ENCODE data around the gene SGK2. TPM values are rescaled to one million over a fixed set of nuclear protein-coding genes. Genes with fewer than 3 reads are reported as not detected.
A peak's percentile ranks its signal among the peaks of the same experiment; 100 is the strongest.
"Not testable (repeated sequence)": the region's sequence is repeated elsewhere in the genome, so short reads cannot be mapped to it uniquely, and the experiment has no call there.

SGK2 gene
- total RNA-seq, 2 donors from 2014 or later = 0.57 to 1.7 TPM

DNA sequence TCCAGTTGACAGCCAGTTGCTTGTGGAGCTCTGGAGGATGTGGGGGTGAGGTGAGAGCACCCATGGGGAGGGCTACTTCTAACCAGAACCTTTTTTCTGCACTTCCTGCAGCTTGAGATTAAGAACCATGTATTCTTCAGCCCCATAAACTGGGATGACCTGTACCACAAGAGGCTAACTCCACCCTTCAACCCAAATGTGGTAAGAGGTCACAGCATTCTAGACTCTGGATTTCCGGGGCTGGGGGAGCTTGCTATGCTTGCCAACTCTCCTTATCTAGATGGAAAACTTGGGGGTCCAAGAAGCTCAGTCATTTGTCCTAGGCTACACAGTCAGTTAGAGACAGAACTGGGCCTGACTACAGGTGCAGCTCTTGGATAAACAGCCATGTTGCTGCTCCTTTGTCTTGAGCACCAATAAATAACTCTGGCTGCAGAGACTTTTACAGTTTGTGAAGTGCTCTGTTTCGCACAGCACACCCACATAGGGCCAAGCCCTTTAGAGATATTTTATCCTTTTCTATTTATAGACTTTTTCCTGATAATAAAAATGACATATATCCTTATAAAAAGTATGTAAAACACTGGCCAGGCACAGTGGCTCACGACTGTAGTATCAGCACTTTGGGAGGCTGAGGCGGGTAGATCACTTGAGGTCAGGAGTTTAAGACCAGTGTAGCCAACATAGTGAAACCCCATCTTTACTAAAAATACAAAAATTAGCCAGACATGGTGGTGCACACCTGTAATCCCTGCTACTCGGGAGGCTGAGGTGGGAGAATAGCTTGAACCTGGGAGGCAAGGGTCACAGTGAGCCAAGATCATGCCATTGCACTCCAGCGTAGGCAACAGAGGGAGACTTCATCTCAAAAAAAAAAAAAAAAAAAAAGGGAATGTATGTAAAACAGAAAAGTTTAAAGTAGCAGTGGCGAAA lies 21.3 kb downstream of the SGK2 start:
- H3K27ac Mint-ChIP-seq = no peak overlapping the region
- no peaks in the 10 kb centered on the region for H3K36me3 Mint-ChIP-seq
- no peaks in the 10 kb centered on the region for H3K27me3 Mint-ChIP-seq
- H3K4me3 Mint-ChIP-seq = no peak overlapping the region
- no peak for ATAC-seq
- no peaks in the 10 kb centered on the region for H3K9me3 Mint-ChIP-seq
- no peak for DNase-seq (ENCODE audit: low spot score)
- peaks cover 5 to 10% of the 10 kb centered on the region in 2 donors for H3K4me1 Mint-ChIP-seq (ENCODE audit: low read depth in 2 of 2)

DNA sequence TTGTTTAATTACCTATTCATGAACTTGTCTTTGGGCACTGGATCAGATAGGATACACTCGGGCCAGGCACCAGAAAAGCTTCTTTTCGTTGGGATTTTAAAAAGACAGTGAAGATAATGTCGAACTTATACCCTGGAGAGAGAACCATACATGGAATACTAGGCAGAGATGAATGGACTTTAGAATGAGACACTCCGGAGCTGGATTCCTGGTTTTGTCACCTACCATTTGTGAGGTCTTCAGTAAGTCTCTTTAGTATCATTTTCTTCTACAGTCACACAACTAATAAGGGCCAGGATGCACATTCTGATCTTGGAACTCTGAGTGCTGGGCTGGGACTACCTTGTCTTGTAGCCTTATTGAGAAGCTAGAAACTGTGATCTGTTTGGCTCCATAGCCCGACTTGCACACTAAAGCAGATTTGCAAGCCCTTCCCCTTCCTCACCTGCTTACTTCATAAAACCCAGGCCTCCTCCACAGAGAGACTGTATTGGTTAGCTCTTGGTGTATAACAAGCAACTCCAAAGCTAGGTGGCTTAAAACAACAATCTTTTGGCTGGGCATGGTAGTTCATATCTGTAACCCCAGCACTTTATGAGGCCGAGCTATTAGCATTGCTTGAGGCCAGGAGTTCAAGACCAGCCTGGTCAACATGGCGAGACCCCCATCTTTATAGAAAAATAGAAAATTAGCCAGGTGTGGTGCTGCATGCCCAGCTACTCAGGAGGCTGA lies 24.5 kb downstream of the SGK2 start:
- Mint-ChIP-seq H3K27me3 (peaks cover 0 to 4% of the 10 kb centered on the region in 2 donors), H3K27ac (no peak overlapping the region), H3K36me3 (no peaks in the 10 kb centered on the region), H3K4me1 (ENCODE audit: low read depth in 2 of 2) (peaks cover 5 to 10% of the 10 kb centered on the region in 2 donors), H3K4me3 (no peak overlapping the region), H3K9me3 (no peaks in the 10 kb centered on the region)
- ATAC-seq (no peak), DNase-seq (ENCODE audit: low spot score) (no peak)

DNA sequence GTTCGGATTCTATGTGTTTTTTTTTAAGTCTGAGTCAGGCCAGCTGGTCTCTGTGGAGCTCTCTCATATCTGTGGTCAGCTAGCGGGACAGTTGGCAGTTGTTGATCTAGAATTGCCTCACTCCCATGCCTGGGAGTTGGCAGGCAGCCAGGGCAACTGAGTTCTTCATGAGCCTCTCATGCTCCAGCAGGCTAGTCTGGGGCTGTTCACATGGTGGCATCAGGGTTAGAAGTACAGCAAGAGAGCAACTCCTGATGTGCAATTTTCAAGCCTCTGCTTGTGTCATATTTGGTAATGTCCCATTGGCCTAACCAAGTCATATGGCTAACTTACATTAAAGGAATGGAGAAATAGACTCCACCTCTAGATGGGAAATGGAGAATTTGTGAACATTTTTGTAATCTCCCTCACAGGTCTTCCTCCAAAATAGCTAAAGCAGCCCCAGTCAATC lies 25.2 kb downstream of the SGK2 start:
- Mint-ChIP-seq H3K36me3 (no peaks in the 10 kb centered on the region), H3K27me3 (peaks cover 0 to 4% of the 10 kb centered on the region in 2 donors), H3K27ac (no peak overlapping the region), H3K4me1 (ENCODE audit: low read depth in 2 of 2) (peaks cover 4 to 10% of the 10 kb centered on the region in 2 donors), H3K9me3 (no peaks in the 10 kb centered on the region), H3K4me3 (no peak overlapping the region)
- DNase-seq (ENCODE audit: low spot score) = no peak
- ATAC-seq = no peak

DNA sequence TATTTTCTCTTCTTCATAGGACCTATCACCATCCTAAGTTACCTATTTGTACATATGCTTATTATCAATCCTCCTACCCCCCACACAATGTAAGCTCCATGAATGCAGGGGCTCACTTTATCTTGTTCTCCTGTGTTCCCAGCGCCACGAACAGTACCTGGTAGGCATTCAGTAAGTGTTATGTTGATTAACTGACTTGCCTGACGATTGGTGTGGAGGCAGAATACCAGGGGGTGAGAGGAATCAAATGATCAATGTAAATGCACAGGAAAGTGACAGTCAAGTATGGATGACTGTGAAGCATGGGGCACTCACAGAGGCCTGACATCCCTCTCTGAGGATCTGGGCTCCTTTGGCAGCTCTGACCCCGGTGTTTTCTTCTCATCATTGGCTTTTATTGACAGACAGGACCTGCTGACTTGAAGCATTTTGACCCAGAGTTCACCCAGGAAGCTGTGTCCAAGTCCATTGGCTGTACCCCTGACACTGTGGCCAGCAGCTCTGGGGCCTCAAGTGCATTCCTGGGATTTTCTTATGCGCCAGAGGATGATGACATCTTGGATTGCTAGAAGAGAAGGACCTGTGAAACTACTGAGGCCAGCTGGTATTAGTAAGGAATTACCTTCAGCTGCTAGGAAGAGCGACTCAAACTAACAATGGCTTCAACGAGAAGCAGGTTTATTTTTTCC lies 25.8 kb downstream of the SGK2 start:
- Mint-ChIP-seq H3K9me3 (no peaks in the 10 kb centered on the region), H3K27me3 (peaks cover 0 to 4% of the 10 kb centered on the region in 2 donors), H3K36me3 (no peaks in the 10 kb centered on the region), H3K4me1 (ENCODE audit: low read depth in 2 of 2) (peaks cover under 1 to 4% of the 10 kb centered on the region in 2 donors), H3K4me3 (no peak overlapping the region), H3K27ac (no peak overlapping the region)
- ATAC-seq (no peak), DNase-seq (ENCODE audit: low spot score) (no peak)

GRCh38 chr20:43586641-43587040 lies 27.8 kb downstream of the SGK2 start:
- Mint-ChIP-seq H3K4me1 (ENCODE audit: low read depth in 2 of 2) (peaks cover 12 to 17% of the 10 kb centered on the region in 2 donors), H3K9me3 (no peaks in the 10 kb centered on the region), H3K27ac (no peak overlapping the region), H3K36me3 (no peaks in the 10 kb centered on the region), H3K27me3 (peaks cover 0 to 4% of the 10 kb centered on the region in 2 donors), H3K4me3 (no peak overlapping the region)
- no peak for ATAC-seq
- DNase-seq (ENCODE audit: low spot score) = no peak

GRCh38 chr20:43588526-43588925 lies 29.7 kb downstream of the SGK2 start:
- not testable (repeated sequence) for H3K4me3 Mint-ChIP-seq; ATAC-seq; H3K9me3 Mint-ChIP-seq; H3K27ac Mint-ChIP-seq; DNase-seq (ENCODE audit: low spot score); H3K36me3 Mint-ChIP-seq; H3K27me3 Mint-ChIP-seq
- peaks cover 12 to 17% of the 10 kb centered on the region in 2 donors for H3K4me1 Mint-ChIP-seq (ENCODE audit: low read depth in 2 of 2)

- Mint-ChIP-seq H3K27me3 (peaks cover 0 to 4% of the 10 kb centered on the region in 2 donors), H3K9me3 (no peaks in the 10 kb centered on the region), H3K4me1 (ENCODE audit: low read depth in 2 of 2) (peaks cover 12 to 17% of the 10 kb centered on the region in 2 donors), H3K36me3 (no peaks in the 10 kb centered on the region), H3K4me3 (peak overlapping the region; percentile 96), H3K27ac (peak overlapping the region; percentile 89 to 93)
- ATAC-seq (no peak), DNase-seq (ENCODE audit: low spot score) (no peak)
Observed at GRCh38 chr20:43590036-43590391, 31.2 kb downstream of the SGK2 start.

GRCh38 chr20:43590392-43591303 lies 31.8 kb downstream of the SGK2 start, which contains the start of gene IFT52:
IFT52 (plus strand) TSS chr20:43590937; CDS start chr20:43594699, 3,762 bp downstream.
- no peaks in the 10 kb centered on the region for H3K9me3 Mint-ChIP-seq
- no peaks in the 10 kb centered on the region for H3K36me3 Mint-ChIP-seq
- peak within 1 kb of the TSS; percentile 89 to 93 for H3K27ac Mint-ChIP-seq

DNA sequence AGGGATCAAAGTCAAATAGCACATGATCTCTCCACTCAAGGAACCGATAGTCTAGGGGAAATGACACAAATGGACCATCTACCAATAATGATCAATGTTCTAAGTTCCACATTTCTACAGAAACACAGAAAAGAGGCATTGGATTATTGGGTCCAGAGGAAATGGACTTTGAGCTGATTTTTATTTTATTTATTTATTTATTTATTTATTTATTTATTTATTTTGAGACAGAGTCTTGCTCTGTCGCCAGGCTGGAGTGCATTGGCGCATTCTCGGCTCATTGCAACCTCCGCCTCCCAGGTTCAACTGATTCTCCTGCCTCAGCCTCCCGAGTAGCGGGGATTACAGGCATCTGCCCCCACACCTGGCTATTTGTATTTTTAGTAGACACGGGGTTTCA lies 43.1 kb downstream of the SGK2 start:
- H3K9me3 Mint-ChIP-seq; H3K27ac Mint-ChIP-seq; H3K4me1 Mint-ChIP-seq (ENCODE audit: low read depth in 2 of 2); DNase-seq (ENCODE audit: low spot score); H3K27me3 Mint-ChIP-seq; ATAC-seq; H3K36me3 Mint-ChIP-seq; H3K4me3 Mint-ChIP-seq: not testable (repeated sequence)

More at GRCh38 chr20:43590392-43591303, 31.8 kb downstream of the SGK2 start, which contains the start of gene IFT52:
- Mint-ChIP-seq H3K4me3 (peak within 1 kb of the TSS; percentile 96), H3K27me3 (peaks cover 0 to 4% of the 10 kb centered on the region in 2 donors), H3K4me1 (ENCODE audit: low read depth in 2 of 2) (peaks cover 12 to 17% of the 10 kb centered on the region in 2 donors)
- DNase-seq (ENCODE audit: low spot score) (peak; percentile 90), ATAC-seq (peak; percentile 99)

- Mint-ChIP-seq H3K27me3 (no peaks in the 10 kb centered on the region), H3K9me3 (no peaks in the 10 kb centered on the region), H3K4me1 (ENCODE audit: low read depth in 2 of 2) (peaks cover 0 to 5% of the 10 kb centered on the region in 2 donors), H3K36me3 (peaks cover 1% of the 10 kb centered on the region), H3K4me3 (no peak overlapping the region), H3K27ac (no peak overlapping the region)
- DNase-seq (ENCODE audit: low spot score) (no peak), ATAC-seq (no peak)
Observed at GRCh38 chr20:43603124-43603523, 44.3 kb downstream of the SGK2 start.

DNA sequence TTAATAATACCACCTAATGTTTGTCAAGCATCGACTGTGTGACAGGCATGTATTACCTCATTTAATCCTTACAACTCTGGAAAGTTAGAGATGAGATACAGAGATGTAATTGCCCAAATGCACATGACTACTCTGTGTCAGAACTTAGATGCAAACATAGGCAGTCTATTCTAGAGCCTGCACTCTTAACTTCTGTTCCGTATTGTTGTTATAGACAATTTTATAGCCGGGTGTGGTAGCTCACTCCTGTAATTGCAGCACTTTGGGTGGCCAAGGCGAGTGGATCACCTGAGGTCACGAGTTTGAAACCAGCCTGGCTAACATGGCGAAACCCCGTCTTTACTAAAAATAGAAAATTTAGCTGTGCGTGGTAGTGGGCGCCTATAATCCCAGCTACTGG lies 46.9 kb downstream of the SGK2 start:
- Mint-ChIP-seq H3K4me3 (no peak overlapping the region), H3K9me3 (no peaks in the 10 kb centered on the region), H3K36me3 (no peaks in the 10 kb centered on the region), H3K27ac (no peak overlapping the region), H3K27me3 (no peaks in the 10 kb centered on the region), H3K4me1 (ENCODE audit: low read depth in 2 of 2) (no peaks in the 10 kb centered on the region)
- no peak for DNase-seq (ENCODE audit: low spot score)
- no peak for ATAC-seq

- ATAC-seq; H3K4me3 Mint-ChIP-seq; H3K9me3 Mint-ChIP-seq; DNase-seq (ENCODE audit: low spot score); H3K27me3 Mint-ChIP-seq; H3K36me3 Mint-ChIP-seq; H3K4me1 Mint-ChIP-seq (ENCODE audit: low read depth in 2 of 2); H3K27ac Mint-ChIP-seq: not testable (repeated sequence)
Observed at GRCh38 chr20:43607278-43607677, 48.5 kb downstream of the SGK2 start.

DNA sequence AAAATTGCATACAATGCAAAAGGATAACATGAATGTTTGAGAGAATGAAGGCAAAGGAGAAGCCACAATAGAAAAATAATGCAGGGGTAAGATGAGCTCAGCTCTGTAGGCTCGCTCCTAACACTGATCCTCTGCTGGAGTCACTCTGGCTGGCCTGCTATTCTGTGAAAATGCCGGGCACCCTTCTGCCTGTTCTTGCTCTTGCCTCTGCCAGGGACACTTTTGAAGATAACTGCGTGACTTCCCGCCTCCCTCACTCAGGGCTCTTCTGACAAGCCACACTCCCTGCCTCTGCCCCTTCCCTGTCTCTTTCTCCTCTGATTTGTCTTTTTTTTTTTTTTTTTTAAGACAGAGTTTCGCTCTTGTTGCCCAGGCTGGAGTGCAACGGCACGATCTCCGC lies 72.8 kb downstream of the SGK2 start:
- H3K27ac Mint-ChIP-seq = no peak overlapping the region
- H3K36me3 Mint-ChIP-seq = peaks cover 11% of the 10 kb centered on the region

More for the DNA sequence above, 72.8 kb downstream of the SGK2 start:
- DNase-seq (ENCODE audit: low spot score) = no peak
- Mint-ChIP-seq H3K4me3 (no peak overlapping the region), H3K9me3 (no peaks in the 10 kb centered on the region), H3K4me1 (ENCODE audit: low read depth in 2 of 2) (no peaks in the 10 kb centered on the region), H3K27me3 (no peaks in the 10 kb centered on the region)
- no peak for ATAC-seq

Data from natural killer cell treated with Interleukin-12 subunit alpha and Interleukin-12 subunit beta and Interleukin-15 and Interleukin-18, amount 100 ng/mL, for 72 hours (primary cell).